HG02852 (cell line): Measurements from ENCODE around the gene B3GNT4.
"Not testable (repeated sequence)": the region's sequence is repeated elsewhere in the genome, so short reads cannot be mapped to it uniquely, and the experiment has no call there.

ENCODE experiments used
- ATAC-seq: cut with Tn5 transposase; IDR thresholded peaks from one replicate; pipeline ENCODE4 v1.9.1; 2021; ENCODE audit warnings: mild to moderate bottlenecking, moderate library complexity; ENCODE audit not compliant: unreplicated experiment

The B3GNT4 gene

DNA sequence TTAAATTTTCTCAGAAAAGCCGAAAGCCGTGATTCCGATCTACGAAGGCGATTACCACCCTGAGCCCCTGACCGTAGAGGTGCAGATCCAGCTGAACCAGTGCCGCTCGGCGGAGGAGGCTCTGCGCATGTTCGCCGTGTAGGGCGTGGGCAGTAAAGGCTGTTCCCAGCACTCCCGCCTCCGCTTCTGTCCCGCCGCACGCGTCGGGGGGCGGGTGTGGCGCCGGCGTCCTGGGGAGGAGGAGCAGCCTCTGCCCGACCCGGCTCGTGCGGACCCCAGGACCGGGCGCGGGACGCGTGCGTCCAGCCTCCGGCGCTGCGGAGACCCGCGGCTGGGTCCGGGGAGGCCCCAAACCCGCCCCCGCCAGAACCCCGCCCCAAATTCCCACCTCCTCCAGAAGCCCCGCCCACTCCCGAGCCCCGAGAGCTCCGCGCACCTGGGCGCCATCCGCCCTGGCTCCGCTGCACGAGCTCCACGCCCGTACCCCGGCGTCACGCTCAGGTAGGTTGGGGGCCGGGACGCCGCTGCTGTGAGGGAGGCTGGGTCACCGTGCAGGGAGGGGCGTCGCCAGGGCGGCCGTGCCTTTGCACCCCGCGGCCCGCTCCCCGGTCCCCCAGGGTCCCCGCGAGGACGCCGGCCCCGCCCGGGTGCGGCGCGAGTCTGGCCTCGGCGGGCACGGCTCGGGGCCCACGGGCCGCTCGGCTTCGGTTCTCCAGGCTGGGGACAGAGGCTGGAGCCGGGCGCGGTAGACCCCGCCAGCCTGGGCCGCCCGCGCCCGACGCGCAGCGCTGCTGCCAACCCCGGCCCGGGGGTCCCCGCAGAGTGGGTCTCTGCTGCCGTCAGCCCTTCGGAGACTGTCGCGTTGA is at the start of gene B3GNT4:
Gene B3GNT4 (plus strand): TSS at position 409 of the 866 bp plus-strand sequence. CDS start 910 bp downstream, outside the sequence.
- no peak for ATAC-seq

DNA sequence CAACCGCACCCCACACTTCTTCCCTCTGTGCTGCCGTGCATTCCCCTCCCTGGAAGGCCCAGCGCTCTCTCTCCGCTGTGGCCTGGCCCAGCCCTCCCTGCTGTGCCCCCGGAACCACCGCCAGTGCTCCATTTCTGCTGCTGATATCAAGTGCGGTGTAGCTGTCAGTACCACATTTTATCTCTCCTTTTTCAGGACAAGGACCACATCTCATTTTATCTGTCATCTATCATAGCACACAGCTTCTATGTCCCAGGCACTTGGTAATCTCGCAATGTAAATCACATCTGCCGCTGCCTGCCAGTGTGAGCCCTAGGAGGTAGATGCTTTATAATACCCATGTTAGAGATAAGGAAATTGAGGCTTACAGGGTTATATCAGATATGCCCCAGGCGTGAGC is 47.8 kb upstream of the B3GNT4 start:
- ATAC-seq: no peak

DNA sequence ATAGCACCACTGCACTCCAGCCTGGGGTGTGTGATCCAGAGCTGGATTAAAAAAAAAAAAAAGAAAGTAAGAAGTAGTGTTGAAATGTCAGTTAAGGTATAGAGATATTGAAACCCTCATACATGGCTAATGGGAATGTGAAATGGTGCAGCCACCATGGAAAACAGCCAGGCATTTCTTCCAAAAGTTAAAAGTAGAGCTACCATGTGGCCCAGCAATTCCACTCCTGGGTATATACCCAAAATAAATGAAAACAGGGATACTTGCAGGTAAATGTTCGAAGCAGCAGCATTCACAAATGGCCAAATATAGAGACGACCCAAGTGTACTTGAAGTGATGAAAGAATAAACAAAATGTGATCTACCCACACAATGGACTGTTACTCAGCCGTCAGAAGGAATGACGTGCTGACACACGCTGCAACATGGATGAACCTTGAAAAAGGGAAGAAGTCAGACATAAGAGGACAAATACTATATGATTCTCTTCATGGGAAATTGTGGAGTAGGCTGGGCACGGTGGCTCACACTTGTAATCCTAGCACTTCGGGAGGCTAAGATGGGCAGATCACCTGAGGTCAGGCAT is 44.7 kb upstream of the B3GNT4 start:
- no peak for ATAC-seq

DNA sequence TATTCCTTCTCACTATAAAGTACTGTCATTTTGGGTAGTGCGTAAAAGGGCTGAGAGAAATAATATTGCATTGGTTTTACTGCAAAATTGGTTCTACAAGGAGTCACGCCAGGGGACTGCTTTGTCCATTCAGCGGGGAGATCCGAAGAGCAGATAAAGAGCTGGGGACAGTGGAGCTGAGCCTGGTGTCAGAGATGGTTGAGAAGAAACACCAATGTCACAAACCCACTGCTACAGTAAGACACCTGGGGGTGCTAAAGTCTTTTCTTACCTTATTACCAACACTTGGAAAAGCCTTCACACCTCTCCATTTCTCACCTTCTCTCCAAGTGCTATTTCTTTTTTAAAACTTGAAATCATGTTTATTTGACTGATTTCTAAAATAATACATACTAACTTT is 43.6 kb upstream of the B3GNT4 start:
- ATAC-seq: no peak

DNA sequence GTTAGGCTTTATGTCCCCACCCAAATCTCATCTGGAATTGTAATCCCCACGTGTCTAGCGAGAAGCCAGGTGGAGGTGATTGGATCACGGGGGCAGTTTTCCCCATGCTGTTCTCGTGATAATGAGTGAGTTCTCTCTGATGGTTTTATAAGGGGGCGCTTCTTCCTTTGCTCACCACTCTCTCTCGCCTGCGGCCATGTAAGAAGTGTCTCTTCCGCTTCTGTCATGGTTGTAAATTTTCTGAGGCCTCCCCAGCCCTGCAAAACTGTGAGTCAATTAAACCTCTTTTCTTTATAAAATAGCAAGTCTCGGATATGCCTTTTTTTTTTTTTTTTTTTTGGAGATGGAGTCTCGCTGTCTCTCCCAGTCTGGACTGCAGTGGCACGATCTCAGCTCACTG is 42.7 kb upstream of the B3GNT4 start:
- ATAC-seq: no peak

DNA sequence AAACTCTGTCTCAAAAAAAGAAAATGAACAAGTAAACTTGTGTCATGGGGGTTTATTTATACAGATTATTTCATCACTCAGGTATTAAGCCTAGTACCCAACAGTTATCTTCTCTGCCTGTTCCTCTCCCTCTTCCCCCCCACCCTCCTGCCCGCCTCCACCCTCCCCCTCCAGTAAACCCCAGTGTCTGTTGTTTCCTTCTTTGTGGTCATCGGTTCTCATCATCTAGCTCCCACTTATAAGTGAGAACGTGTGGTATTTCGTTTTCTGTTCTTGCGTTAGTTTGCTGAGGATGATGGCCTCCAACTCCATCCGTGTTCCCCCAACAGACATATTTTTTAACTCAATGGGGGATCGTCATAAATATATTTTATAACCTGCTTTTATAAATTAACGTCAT is 41.8 kb upstream of the B3GNT4 start:
- ATAC-seq: no peak

DNA sequence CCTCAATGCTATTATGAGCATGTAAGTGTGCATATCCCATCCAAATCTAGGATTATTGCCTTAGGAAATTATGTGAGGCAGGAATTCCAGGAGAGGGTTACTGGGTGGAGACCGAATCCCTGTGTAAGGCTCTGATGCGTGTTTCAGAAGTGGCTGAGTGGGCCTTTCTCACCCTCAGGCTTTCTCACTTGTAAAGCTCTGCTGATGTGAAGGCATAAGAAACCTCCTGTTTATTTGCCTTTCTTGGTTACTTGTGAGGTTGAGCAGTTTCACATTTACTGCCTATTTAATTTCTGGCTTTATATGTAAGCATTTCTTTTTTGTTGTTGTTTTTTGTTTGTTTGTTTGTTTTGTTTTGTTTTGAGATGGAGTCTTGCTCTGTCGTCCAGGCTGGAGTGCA is 40.5 kb upstream of the B3GNT4 start:
- ATAC-seq: no peak

DNA sequence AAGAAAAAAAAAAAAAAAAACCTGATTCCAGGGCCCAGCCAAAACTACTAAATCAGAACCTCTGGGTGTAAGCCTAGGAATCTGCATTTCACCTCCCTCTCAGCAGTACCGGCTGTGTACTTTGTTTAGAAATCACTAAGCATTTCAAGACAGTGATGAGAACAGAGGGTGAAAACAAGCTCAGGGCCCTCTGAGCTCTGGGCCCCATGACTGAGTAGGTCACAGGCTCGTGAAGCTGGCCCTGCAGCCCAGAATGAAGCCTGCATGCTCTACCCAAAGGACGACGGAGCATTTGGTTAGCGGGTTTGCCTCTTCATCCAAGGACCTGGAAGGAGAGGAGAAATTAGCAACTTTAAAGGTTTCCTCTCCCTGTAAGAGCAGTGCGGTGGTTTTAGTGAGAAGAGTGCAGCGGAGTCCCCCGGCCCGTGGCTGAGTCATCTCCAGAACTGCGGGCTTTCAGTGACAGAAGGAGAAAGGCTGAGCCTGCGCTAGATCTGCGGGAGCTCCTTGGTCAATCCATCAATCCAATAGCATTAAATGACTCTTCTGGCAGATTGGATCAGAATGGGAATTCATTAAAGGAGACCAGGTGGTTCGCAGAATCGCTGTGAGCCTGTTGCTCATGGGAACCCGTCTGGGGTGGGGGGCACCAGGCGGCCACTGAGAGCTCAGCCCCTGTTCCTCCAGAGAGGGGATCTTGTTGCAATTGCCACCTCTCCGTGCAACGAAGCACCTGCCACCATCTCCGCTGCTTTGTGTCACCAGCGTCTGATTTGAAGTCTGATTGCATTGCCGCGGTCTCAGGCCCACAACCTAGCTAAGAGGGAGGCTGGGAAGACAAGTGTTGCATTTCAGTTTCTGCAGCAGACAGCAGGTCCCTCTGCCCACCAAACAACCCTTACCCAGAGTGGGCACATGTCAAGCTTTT is 36.8 kb upstream of the B3GNT4 start:
- ATAC-seq: no peak

DNA sequence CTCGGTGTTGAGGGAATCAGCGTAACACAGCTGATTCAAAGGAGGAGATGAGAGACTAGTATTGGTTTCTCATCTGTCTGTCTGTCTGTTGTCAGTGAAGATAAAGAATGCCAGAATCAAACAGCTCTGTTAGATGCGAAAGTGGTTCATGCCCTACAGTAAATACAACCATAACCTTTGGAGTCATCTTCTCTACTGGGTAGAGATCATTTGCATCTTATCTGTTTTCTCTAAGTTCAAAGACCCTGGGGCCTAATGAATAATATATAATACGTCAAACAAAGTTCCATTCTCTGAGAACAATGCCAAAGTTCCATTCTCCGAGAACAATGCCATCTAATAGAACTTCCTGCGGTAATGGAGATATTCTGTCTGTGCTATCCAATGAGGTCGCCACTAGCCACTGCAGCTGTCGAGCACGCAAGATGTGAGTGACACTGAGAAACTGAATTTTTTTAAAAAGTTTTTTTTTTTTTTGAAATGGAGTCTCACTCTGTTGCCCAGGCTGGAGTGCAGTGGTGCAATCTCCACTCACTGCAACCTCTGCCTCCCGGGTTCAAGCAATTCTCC is 36.1 kb upstream of the B3GNT4 start:
- no peak for ATAC-seq

DNA sequence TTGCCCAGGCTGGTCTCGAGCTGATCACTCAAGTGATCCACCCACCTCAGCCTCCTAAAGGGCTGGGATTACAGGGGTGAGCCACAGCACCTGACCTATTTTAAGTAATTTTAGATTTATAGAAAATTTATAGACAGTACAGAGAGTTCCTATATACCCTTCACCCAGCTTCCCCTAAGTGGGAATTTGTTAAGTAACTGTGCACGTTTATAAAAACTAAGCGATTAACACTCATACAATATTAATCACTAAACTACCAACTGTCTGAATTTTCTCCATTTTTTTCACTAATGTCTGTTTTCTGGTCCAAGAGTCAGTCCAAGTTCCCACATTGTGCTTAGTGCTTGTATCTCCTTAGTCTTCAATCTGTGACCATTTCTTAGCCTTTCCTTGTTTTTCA is 35.0 kb upstream of the B3GNT4 start:
- ATAC-seq: no peak

DNA sequence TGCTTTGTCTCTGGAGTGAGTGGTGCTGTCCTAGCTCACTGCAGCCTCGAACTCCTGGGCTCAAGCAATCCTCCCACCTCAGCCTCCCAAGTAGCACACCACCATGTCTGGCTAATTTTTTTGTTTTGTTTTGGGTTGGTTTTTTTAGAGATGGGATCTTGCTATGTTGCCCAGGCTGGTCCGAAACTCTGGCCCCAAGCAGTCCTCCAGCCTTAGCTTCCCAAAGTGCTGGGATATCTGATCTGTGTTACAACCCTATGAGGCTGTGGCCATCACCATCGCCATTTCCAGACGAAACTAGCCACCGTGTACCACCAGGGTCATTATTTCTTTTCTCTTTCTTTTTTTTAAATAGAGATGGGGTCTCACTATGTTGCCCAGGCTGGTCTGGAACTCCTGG is 32.1 kb upstream of the B3GNT4 start:
- ATAC-seq: no peak

DNA sequence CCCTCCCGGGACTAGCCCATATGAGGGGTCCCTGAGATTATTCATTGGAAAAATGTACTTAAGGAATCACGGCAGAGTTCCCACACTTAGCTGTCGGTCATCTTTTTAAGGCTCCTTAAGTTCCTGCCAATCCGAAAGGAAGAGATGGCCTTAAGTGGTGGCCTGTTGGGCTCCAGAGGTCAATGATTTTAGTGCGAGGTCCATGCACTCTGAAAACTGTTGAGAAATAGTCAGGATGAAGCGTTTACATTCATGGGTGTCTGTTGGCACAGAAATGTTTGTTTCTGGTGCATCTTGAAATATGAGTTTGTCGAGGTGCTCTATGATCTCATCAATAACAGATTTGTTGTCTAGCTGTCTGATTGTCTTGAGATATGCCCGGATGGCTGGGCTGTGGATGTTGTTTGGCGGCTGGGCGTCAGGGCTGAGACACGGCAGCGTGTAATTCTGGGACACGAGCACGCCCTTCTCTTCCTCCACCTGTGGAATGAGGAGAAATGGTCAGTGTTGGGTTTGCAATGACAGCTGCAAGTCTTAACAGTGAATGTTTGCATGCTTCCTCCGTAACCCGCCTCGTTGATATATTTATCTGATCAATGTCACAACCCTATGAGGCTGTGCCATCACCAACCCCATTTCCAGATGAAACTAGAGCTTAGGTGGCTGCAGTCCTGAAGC is 31.1 kb upstream of the B3GNT4 start:
- no peak for ATAC-seq

DNA sequence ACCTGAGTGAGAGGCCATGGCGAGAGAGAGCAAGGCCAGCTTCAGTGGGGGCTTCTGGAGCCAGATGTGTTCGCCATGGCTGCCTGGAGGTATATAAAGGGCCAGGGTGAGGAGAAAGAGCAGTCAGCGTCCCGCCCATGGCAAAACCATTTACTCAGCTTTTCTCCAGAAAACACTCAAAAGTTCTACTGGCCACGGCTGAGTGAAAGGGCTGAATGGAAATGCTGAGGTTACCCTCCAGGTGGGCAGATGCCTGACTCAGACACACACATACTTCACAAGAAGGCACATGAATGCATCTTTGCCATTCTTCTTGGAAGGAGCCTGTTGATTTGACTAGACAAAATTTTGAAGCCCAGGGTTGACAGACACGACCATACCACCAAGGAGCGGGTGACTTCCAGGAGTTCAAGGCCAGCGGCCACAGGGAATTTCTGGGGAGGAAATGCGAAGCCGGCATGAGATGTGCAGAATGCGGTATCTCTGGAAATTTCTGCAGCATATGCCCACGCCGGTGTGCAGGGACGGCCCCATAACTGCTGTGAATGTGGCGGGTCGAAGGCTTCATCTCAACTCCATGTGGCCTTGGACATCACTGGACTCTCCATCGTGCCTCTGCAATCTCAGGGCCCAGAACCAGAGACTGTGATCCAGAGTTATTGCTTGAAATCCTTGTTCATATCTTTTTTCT is 29.2 kb upstream of the B3GNT4 start, which contains the start of gene IL31:
Gene IL31 (minus strand): TSS at position 67 of the 691 bp plus-strand sequence. CDS start 49 bp downstream, at position 18.
- ATAC-seq: no peak

DNA sequence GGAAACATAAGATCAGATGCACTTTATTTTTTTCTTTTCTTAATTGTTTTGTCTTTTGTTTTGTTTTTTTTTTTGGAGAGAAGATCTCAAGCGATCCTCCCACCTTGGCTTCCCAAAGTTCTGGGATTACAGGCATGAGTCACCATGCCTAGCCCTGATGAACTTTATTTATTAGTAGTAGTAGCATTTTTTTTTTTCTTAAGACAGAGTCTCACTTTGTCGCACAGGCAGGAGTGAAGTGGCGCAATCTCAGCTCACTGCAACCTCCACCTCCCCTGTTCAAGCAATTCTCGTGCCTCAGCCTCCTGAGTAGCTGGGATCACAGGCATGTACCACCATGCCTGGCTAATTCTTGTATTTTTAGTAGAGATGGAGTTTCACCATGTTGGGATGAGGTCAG is 27.0 kb upstream of the B3GNT4 start:
- not testable (repeated sequence) for ATAC-seq

DNA sequence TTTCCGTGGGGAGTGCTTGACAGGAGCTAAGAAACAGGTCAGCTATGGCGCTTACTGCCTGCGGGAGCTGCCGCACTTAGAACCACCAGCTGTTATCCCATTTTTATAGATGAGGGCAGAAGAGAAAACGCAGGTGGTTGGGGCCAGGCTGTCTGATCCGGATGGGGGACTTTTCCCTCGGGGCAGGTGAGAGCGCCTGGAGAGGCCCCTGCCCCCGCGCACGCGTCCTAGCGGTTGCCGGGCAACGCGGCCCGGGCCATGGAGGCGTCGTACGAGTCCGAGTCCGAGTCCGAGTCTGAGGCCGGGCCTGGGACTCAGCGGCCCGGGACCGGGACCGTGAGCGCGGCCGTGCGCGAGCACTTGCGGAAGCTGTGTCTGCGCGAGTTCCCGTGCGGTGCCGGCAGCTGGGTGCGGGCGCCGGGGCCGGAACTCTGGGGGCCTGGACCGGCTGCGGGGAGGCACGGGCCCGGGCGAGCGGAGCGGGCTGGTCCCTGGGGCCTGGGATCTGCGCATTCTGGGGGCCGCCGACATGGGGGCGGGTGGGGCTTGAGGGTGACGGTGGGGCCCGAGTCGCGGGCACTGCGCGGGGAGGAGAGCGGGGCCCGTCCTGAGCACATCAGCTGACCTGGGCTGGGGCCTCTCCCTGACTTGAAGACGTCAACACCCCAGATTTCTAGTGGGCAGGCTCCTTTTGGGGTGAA is 20.5 kb upstream of the B3GNT4 start, which contains the start of gene LRRC43:
Gene LRRC43 (plus strand): TSS at position 237 of the 701 bp plus-strand sequence. CDS start 22 bp downstream, at position 259.
- ATAC-seq: no peak

DNA sequence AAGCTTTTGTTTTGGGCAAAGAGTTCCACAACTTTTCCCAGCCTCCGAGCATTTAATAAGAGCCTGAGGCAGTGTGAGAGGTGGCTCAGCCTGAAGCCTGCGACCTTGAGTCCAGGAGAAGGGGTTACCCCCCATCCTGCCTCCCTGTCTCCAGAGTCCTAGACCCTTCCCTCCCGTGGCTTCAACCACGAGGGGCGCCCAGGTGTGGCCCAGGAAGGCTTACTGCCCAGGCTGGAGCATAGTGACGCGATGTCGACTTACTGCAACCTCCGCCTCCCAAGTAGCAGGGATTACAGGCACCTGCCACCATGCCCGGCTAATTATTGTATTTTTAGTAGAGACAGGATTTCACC is 19.9 kb upstream of the B3GNT4 start:
- ATAC-seq: no peak

DNA sequence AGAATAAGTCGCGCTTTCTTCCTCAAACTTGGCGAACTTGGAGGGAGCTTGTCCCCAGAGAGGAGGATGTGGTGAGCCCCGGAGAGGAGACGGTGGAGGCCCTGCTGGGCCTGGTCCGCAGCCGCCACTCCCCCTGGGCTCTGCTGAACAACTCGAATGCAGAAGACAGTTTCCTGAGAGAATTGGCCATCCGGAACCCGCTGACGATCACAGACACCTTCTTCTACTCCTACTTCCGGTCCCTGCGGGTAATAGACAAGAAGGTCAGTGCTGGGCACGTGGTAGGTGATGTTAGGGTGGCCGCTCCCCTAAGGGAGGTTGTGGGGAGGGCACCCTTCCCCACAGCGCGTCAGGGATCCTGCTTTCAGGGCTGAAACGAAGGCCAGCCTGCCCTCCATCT is 19.0 kb upstream of the B3GNT4 start:
- ATAC-seq: no peak

DNA sequence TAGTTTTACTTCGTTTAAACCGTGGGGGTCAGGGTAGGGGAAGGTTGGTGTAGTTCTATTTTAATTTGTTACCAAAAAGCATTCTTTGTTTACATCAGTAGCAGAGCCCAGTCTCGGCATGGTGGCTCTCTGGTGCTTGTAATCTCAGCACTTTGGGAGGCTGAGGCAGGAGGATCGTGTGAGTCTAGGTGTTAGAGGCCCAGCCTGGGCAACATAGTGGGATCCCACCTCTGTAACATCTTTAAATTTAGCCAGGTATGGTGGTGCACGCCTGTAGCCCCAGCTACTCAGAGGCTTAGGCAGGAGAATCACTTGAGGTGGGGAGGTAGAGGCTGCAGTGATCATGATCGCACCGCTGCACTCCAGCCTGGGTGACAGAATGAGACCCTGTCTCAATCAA is 18.4 kb upstream of the B3GNT4 start:
- no peak for ATAC-seq

DNA sequence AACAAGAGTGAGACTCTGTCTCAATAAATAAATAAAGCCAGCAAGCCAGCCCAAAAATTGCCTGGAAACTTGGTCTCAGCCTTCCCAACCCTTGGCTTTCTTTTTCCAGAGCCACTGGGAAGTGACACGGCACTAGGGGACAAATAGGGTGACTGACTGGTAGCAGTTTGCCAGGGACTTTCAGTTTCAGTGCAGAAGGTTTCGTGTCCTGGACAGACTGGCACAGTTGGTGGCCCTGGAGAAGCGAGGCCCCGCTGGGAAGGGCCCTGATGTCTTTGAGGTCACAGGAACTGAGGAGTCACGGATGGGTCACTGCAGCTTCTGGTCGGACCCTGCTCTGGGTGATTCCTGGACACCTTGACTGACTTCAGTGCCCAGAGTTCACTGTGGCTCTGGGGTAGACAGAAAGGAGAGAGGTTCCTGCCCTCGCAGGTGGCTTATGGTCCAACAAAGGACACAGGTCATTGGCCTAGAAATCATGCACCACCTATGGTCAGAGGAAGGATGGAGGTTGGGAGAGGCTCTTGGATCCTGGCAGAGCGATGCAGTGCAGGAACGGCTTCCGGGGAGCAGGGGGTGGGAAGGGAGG is 17.9 kb upstream of the B3GNT4 start:
- ATAC-seq: no peak
